HepG2 (cell line): Measurements from ENCODE around the gene TRIM23.

Experiments
- ARHGAP35 ChIP-seq: sonication (generic); formaldehyde crosslinking; IDR thresholded peaks from 2 replicates; pipeline ENCODE4 v1.9.0; 2022; ENCODE audit warnings: mild to moderate bottlenecking, inconsistent platforms, moderate library complexity, missing genetic modification reagents, borderline replicate concordance
- GZF1 ChIP-seq: sonication (generic); formaldehyde crosslinking; IDR thresholded peaks from 2 replicates; pipeline ENCODE4 v1.5.1; 2020; ENCODE audit warnings: mild to moderate bottlenecking, missing genetic modification reagents
- KLF9 ChIP-seq: IDR thresholded peaks from 2 replicates; pipeline ENCODE4 v1.6.1; 2016; ENCODE audit warnings: low read depth
- PBX3 ChIP-seq: sonication (generic); formaldehyde crosslinking; IDR thresholded peaks from 2 replicates; pipeline ENCODE4 v1.8.1; 2023; ENCODE audit warnings: missing genetic modification reagents, inconsistent platforms, borderline replicate concordance
- SP1 ChIP-seq, 2 experiments: fragments of 450-650 bp in 1 of 2; sonication (generic) in 1 of 2; formaldehyde crosslinking in 1 of 2; IDR thresholded peaks; 2 replicates each; pipeline versions ENCODE4 v1.4.0 to v1.6.1; 2016 to 2020; ENCODE audit warnings: missing genetic modification reagents in 1 of 2
- SP2 ChIP-seq: sonication (generic); formaldehyde crosslinking; IDR thresholded peaks from 2 replicates; pipeline ENCODE4 v1.5.1; 2020; ENCODE audit warnings: mild to moderate bottlenecking, missing genetic modification reagents
- ZNF431 ChIP-seq: sonication (generic); formaldehyde crosslinking; IDR thresholded peaks from 2 replicates; pipeline ENCODE4 v1.9.0; 2022; ENCODE audit warnings: missing genetic modification reagents, low read depth, mild to moderate bottlenecking, borderline replicate concordance
- ZNF547 ChIP-seq: sonication (generic); formaldehyde crosslinking; IDR thresholded peaks from 2 replicates; pipeline ENCODE4 v1.5.1; 2020; ENCODE audit warnings: mild to moderate bottlenecking, missing genetic modification reagents
- ZNF552 ChIP-seq: sonication (generic); formaldehyde crosslinking; IDR thresholded peaks from 2 replicates; pipeline ENCODE4 v1.9.0; 2022; ENCODE audit warnings: missing genetic modification reagents, mild to moderate bottlenecking, borderline replicate concordance
- ZNF83 ChIP-seq: sonication (generic); formaldehyde crosslinking; IDR thresholded peaks from 2 replicates; pipeline ENCODE4 v1.4.0; 2020; ENCODE audit warnings: missing genetic modification reagents, mild to moderate bottlenecking, borderline replicate concordance
- ZSCAN21 ChIP-seq: sonication (generic); formaldehyde crosslinking; IDR thresholded peaks from 2 replicates; pipeline ENCODE4 v1.8.0; 2022; ENCODE audit warnings: mild to moderate bottlenecking, missing genetic modification reagents, moderate library complexity, borderline replicate concordance
- TF ChIP-seq, protein P1 (sequence below): IDR thresholded peaks from 2 replicates; pipeline ENCODE4 v1.6.1; 2012; ENCODE audit warnings: inconsistent platforms
- TF ChIP-seq, protein P2 (sequence below): sonication (generic); formaldehyde crosslinking; IDR thresholded peaks from 2 replicates; pipeline ENCODE4 v1.5.0; 2020; ENCODE audit warnings: mild to moderate bottlenecking, missing genetic modification reagents, moderate library complexity

- TF ChIP-seq ZNF83 (no peak), ZNF552 (CRISPR knock-in tag) (no peak), GZF1 (CRISPR knock-in tag) (no peak), SP2 (CRISPR knock-in tag) (no peak), ARHGAP35 (CRISPR knock-in tag) (no peak), ZNF547 (CRISPR knock-in tag) (no peak), PBX3 (CRISPR knock-in tag) (no peak), KLF9 (CRISPR knock-in tag) (no peak), ZSCAN21 (CRISPR knock-in tag) (no peak), ZNF431 (no peak), SP1 (IDR thresholded peaks at IDR 0.05) (no peak), SP1 (CRISPR knock-in tag; IDR thresholded peaks at IDR 0.05) (no peak)
- TF ChIP-seq, protein P1, sequence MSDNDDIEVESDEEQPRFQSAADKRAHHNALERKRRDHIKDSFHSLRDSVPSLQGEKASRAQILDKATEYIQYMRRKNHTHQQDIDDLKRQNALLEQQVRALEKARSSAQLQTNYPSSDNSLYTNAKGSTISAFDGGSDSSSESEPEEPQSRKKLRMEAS, result no peak
- TF ChIP-seq, protein P2, sequence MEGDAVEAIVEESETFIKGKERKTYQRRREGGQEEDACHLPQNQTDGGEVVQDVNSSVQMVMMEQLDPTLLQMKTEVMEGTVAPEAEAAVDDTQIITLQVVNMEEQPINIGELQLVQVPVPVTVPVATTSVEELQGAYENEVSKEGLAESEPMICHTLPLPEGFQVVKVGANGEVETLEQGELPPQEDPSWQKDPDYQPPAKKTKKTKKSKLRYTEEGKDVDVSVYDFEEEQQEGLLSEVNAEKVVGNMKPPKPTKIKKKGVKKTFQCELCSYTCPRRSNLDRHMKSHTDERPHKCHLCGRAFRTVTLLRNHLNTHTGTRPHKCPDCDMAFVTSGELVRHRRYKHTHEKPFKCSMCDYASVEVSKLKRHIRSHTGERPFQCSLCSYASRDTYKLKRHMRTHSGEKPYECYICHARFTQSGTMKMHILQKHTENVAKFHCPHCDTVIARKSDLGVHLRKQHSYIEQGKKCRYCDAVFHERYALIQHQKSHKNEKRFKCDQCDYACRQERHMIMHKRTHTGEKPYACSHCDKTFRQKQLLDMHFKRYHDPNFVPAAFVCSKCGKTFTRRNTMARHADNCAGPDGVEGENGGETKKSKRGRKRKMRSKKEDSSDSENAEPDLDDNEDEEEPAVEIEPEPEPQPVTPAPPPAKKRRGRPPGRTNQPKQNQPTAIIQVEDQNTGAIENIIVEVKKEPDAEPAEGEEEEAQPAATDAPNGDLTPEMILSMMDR (CRISPR knock-in tag), result no peak
Measured at GRCh38 chr5:65623482-65623881, 651 bp downstream of the TRIM23 start.
